CD4-positive, alpha-beta T cell treated with Interferon alpha-2 for 1 hour (primary cell): ENCODE results near the gene CARD11.

Experiments
- DNase-seq, 2 donors: peaks; one replicate each; pipeline ENCODE4 v3.0.0-alpha.2; 2020 to 2022

The CARD11 gene

DNA sequence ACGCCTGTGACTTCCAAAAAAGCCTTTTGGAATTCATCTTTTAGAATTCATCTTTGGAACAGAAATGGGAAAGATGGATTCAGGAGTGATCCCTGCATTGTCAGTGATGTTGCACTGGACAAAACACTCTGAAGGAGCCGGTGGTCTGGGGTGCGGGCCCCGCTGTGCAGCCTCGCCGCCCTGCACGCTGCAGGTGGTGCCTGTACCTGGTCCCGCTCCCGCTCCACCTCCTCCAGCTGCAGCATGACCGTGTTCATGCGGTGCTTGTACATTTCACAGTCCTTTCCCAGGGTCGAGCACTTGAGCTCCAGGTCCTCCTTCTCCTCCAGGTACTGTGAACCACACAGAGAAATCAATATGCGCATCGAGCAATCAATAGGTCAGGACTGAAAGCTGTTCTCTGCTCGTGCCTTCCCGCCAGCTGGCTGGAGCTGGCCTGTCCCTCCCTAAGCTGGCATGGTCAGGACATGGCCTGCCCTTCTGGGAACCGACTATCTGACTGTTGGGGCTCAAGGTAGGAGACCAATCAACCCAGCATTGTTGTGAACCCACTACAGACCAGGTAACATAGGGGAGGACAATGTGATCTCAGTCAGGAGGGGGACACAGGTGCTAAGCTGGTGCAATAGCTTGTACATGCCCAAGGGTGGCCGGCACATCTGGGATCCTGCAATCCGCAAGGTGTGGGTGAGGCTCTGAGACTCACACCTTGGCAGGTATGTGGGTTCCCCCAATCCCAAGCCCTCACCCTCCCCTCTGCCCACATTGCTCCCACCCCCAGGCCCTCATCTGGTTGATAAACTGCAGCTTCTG lies 105.8 kb downstream of the CARD11 start:
- DNase-seq: no peak

DNA sequence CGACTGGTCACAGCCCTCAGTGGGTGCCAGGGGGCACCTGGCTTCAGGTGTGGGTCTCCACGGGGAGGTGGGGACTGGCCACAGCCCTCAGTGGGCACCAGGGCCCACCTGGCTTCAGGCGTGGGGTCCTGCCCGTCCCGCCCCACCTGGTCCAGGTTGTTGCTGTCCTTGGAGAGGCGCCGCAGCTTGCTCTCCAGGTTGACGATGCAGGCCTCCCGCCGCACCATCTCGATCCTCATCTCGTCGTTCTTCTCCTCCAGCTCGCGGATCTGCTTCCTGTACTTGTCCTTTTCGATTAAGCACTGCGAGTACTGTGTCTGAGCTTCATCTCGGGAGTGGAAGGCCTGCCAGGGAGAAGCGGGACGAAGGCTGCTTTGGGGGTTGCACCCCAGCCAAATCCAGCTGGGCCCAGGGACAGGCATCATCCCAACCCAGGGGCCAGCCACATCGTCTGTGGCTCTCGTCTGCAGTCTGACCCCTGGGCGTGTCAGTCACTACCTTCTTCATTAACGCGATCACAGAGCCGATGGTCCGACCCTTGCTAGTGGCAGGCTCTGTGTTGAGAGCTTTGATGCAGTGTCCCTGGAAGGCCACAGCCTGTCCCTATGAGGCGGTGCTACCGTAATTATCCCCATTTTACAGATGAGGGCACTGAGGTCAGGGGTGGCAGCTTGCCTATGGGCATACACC lies 106.6 kb downstream of the CARD11 start:
- DNase-seq: no peak

DNA sequence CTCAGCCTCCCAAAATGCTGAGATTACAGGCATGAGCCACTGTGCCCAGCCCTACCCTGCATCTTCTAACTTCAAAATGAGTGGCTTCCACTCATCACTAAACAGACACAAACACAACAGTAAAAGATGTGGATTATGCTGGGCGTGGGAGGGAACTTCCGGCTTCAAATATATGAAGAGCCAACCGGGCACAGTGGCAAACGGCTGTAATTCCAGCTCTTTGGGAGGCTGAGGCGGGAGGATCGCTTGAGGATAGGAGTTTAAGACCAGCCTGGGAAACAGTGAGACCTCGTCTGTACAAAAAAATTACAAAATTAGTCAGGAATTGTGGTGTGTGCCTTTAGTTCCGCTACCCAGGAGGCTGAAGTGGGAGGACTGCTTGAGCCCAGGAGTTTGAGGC lies 107.4 kb downstream of the CARD11 start:
- no peak for DNase-seq

DNA sequence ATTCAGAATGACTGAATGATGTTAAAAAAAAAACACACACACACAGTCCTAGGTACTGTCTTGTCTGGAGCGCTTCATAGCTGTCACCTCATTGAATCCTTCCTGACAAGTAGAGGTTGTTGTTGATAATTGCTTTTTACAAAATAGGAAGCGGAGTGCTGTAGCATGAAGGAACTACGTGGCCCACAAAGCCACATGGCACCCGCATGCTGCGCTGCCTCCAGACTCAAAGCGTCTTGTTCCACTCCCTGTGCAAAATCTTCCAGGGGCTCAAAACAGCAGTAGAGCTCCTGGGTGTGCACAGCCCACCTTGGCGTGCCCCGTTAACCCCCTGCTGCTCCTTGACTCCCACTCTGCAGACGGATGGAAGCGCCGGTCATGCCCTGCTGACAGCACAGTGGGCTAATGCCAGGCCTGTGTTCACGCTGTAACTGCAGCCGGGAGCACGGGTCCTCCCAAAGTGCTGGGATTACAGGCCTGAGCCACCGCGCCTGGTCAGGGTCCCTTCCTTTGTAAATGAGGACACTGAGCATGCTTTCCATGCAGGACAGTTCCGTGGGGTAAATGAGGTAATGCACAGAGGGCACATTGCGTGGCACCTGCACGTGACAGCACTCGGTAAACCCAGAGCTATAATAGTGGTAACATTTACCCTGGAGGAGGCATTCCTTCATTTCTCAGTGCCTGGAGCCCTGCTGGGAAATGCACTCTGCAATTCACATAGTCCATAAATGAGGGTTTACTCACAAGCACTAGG lies 108.5 kb downstream of the CARD11 start:
- no peak for DNase-seq

DNA sequence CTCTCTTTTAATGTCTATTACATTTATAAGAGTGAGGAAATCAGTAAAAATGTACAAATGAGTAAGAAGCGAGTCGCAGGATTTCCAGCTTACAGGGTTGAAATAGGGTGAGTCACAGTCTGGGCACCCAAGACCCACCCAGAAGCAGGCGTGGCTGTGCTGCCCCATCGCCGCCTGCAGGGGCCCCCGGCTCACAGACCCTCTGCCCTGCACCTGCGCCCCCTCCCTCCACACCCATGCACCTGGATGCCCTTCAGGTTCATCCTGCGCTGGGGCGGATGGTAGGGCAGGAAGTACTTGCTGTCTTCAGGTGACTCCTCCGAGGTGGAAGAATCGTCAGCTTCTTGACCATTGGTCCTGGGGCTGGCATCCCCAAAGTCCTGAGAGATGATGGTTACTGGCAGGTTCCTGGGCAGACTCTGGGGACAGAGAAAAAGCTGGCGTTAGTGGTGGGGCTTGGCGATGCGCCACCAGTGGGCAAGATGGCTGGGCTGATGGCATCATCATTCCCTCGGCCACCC lies 109.4 kb downstream of the CARD11 start:
- DNase-seq: no peak

DNA sequence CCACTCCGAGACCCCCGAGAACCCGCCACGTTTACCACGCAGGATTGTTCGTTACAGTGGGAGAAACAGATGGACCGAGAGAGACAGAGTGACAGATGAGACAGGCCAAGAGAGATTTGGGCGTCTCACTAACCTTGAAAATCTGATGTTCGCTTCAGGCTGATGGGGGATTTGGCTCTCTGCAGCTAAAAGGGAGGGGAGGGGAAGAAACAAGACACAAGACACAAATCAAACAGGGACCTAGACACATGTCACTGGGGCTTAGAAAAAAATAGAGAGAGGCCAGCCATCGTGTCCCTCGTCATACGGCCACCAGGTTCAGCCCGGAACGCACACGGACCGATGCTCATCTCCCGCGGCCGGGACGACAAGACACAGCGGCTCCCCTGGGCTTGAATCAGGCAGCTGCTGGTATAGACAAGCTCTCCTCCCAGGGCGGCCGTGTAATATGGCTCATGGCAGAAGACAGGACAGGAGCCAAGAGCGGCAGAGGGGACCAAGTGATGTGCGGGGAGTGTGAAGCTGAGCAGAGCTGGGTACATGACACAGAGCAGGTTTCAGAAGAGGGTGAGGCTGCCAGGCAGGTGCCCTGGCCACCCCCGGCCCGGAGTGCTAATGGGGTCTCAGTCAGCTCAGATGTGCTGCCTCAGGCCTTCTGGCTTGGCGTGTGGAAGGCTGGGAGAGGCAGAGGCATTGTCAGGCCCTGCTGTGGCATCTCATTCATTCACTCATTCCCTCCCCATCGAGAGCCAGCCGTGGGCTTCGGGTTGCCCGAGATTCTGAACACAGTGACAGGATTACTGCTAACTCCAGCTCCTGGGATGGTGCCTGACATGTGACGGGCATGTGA lies 111.0 kb downstream of the CARD11 start:
- DNase-seq: no peak

DNA sequence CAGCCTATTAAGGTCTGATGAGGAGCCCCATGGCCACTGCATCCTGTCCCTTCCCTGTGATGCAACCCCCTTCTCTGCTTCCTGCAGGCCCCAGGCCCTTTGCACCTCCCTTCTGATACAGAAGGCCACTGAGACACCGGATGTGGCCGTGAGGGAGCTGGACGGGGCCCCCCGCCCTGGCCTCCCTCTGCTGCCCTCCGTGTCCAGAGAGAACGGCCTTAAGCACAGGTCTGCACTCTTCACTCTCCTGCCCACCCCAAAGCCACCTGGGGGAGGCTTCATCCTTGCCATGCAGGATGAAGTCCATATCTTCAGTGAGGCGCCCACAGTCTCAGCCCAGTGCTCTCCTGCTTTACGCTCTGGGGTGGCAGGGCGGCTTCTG lies 112.6 kb downstream of the CARD11 start:
- no peak for DNase-seq

DNA sequence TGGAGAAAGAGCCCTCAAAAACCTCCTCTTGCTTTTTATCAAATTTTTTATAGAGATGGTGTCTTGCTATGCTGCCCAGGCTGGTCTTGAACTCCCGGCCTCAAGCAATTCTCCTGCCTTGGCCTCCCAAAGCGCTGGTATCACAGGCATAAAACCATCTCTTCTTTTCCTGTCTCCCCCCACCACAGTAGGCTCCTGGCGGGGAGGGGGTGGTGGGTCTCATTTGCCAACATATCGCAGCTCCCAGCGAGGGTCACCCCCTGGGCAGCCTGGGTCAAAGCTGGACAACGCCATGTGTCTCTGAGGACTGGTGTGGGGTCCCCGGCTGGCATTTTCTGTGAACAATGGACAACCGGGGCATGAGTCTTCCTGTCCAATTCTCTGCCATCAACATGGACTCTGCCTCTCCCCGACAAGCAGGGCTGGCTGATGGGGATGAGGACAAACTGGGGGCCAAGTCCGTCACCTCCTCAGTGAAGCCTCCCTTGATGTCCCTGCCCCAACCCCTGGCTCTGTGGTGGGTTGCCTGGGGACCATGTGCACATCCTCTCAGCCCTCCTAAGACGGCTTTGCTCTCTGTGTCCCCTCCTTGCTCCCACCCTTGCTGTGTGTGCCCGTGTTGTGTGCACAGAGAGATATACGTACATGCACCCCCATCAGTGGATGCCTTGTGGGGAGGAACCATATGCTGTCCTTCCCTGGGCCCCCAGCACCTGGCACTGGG lies 113.2 kb downstream of the CARD11 start:
- DNase-seq: no peak

DNA sequence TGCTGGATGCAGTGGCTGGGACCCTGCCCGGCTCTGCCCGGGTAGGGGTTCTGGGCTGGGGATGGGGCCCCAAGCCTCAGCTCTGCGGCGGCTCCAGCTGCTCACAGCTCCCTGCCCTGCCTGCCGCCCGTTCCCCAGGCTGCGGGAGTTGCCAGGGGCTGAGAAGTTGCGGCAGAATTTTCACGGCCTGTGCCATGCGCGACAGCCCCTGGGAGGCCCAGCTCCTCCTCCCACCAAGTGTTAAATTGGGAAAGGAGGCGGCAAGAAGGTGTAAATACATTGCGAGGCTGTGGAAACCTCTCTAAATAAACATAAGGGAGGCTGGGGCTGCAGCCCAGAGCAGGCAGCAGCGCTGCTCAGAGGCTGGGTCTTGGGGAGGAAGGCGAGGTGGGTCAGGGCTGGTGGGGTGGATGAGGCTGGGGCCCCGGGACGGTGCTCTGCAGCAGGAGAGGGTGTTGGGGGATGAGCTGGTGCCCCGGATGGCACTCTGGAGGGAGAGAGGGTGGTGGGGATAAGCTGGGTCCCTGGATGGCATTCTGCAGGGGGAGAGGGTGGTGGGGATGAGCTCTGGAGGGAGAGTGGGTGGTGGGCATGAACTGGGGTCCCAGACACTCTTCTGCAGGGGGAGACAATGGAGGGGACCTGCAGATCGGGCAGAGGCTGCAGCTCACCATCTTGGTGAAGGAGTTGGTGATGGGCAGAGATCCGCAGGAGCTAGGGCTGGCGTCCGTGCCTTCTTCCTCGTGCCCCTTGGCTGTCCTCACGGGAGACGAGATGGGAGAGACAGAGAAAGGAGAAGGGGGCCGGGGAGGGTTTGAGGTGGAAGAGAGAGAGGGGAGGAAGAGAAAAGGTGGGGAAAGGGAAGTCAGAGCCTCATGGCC lies 114.1 kb downstream of the CARD11 start:
- DNase-seq: no peak

DNA sequence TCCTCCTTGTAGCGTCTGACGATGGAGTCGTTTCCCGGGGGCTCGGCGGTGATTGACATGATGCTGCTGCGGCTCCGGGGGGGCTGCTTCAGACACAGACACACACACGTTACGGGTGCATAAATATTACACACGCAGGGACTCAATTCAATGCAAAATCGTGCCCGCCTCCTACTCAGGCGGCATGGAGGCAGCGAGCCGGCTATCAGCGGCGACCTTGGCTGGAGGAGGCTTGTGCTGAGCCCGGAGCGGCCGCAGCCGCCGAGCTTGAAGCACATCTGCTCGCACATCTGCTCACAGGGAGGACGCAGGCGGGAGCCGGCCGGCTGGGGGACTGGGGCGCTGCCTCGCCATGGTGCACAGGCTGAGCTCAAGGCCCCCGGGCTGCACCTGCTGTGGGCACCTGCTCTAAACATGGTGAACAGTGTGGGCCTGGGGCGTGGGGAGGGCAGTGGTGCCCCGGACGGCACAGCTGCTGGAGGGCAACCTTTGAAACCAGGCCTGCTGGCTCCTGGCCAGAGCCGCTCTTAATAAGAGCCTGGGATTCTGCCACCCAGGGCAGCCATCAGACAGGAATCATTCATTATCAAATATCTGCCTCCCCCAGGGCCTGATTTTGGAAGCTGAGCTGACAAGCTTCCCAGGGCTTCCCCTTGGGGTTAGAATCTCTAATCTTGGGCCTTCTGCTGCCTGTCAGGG lies 114.9 kb downstream of the CARD11 start:
- no peak for DNase-seq

DNA sequence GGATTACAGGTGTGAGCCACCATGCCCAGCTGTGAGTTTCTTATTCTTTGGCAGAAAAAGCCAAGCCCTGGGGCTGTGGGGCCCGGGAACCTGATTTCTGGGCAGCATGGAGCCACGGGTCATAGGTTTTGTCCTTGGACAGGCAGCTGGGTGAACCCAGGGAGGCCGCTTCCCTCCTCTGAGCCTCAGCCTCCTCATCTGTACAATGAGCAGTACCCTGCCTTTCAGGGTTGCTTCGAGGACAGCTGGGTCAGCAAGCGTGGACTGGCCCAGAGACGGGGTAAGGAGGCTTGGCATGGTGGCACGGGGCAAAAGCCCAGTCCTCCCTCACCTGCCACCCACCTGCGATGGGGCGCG lies 115.4 kb downstream of the CARD11 start:
- no peak for DNase-seq

DNA sequence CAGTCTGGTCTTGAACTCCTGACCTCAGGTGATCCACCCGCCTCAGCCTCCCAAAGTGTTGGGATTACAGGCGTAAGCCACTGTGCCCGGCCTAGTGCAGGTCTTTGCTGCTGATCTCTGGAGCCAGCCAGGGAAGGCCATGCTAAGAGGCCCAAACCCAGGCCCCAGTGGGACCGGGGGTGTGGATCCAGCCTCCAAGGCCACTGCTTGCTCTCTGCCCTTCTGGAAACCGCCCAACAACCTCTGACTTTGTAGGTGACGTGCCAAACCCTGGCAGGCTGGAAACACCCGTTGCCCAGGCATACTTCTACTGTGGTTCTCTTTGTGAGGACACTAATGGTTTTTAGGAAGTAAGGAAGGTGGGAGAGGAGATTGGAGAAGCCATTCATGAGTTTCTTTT lies 116.1 kb downstream of the CARD11 start:
- no peak for DNase-seq

DNA sequence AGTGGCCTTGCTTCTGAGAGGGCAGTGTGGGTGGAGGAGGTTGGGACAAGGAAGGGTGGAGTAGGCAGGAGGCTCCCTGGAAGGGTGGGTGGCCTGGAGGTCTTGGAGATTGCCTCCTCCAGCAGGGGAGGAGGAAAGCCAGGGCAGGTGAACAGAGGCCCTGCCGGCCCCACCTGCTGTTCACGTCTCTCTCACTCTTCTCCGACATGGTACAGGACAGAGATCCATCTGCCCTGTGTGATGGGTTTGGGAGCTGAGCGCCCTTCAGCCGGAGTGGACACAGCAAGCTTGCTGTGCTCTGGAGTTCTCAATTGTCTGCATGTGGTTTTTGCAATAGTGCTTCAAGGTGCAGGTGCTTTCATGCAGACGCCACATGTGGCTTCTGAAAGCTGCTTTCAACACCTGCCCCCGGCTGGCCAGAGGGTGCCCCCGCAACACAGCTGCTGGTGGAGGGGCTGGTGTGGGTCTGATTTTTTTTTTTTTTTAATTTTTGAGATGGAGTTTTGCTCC lies 116.7 kb downstream of the CARD11 start:
- no peak for DNase-seq

DNA sequence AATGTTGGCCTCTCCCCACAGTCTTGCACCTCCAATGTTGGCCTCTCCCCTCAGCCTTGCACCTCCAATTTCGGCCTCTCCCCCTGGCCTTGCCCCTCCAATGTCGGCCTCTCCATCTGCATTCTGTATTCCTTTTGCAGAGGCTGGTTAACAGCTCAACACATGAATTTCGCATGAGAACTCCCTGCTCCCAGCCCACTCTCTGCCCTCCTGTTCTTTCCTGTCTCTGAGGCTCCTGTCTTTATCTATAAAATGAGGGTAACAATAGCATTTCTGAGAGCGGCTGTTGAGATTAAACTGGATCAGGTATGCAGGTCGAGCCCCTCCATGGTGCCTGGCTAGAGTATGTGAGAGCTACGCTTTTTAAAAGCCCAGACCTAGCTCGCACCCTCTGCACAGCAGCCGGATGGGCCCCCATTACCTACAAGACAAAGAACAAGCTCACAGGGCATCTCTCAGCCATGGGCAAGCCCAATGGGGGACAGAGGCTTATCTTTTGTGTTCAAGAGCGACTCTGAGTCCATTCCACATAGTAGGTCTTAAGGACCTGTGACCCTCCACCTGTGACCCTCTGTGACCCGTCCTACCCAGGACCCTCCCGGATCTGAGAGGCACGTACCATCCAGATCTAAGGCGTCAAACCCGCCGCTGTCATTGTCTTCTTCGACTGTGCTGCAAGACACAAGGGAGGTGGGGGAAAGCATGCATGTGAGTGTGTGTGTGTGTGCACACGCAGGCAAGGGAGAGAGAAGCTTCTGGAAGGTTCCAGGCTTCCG lies 117.4 kb downstream of the CARD11 start:
- DNase-seq: no peak

DNA sequence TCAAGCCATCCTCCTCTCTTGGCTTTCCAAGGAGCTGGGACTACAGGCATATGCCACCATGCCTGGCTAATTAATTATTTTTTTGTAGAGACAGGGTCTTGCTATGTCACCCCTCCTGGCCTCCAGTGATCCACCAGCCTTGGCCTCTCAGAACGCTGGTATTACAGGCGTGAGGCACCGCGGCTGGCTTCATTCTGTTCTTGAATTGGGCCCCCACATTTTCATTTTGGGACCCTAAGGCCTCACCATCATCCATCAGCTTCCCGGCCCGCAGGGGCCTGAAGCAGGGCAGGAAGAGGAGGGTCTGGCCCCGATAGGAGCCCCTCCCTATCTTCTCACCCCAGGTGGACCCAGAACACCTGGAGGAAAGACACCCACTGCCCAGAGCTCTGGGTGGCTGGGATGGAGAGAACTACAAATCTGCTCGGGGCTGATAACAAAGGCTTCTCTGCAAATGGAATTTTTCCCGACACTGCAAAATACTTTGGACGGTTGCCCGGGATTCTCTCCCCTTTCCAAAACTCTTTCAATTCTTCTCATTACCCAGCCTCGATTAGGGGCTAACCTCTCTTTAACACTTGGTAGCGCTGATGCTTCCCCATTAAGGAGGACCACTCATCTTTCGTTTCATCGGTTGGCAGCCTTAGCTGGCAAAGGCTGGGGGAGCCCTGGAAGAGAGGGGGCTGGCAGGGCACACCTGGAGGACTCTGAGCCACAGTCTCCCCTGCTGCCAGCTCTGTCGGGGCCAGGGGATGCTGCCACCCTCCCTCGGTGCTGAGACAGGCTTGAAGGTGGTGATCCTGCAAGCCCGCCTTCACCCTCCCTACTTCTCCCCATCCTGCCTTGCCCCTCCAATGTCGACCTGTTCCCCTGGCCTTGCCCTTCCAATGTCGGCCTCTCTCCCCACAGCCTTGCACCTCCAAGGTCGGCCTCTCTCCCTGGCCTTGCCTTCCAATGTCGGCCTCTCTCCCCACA lies 118.5 kb downstream of the CARD11 start:
- DNase-seq: no peak

DNA sequence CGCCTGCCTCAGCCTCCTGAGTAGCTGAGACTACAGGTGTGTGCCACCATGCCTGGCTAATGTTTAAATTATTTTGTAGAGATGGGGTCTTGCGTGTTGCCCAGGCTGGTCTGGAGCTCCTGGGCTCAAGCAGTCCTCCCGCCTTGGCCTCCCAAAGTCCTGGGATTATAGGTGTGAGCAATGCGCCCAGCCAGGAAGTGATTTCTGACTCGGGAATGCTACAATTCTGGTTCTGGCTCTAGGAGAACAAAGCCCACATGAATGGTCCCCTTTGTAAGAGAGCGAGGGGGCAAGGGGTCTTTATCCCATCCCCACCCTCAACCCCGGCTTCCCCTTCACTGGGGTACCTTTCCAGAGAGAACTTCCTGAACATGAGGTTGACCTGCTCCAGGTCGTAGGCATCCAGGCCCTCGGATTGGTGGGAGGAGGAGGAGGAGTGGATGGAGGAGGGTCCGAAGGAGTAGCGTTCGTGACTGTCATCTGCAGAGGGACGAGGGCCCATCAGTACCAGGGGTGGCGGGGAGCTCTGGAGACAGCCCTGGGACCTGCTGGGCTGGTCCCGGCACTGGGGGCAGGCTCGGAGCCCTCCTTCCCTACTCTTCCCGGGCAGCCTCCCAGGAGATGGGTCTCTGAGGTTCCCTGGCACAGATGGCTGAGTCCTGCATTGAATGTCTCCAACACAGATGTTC lies 119.6 kb downstream of the CARD11 start:
- DNase-seq: no peak

DNA sequence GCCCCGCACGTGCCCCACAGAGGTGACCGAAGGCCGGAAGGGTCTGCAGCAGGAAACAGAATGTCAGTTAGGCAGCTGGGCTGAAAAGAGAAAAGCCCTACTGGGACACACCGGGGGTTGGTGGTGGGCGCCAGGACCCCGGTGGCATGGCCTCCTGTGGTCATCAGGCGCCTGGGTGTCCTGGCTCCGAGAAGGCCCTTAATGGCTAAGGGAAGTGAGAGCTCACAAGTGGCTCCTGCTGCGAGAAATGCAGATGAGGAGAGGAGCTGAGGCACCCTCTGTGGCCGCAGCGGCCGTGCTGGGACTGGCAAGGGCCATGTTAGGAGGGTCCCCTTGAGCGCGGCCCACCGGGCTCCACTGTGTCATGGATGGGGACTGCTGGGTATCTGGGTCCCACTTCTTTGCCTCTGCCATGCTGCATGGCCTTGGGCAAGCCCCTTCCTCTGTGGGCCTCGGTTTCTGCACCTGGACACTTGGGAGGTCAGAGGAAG lies 120.3 kb downstream of the CARD11 start:
- DNase-seq: no peak
